Lung (tissue), 12 donors: Measurements from ENCODE around the gene ME1. TPM values are rescaled to one million over a fixed set of nuclear protein-coding genes. Genes with fewer than 3 reads are reported as not detected.
A peak's percentile ranks its signal among the peaks of the same experiment; 100 is the strongest.

Experiments
- ATAC-seq: fragments of 200-7000 bp; cut with Tn5 transposase; one replicate; pipeline ENCODE4 v1.9.1; 2020; ENCODE audit warnings: moderate number of reproducible peaks; ENCODE audit not compliant: insufficient read depth, low FRiP score
- DNase-seq, 3 donors: peaks; one replicate each; pipeline ENCODE4 v3.0.0-alpha.2; 2013 to 2017
- H3K27ac ChIP-seq, 2 donors: one replicate each; pipeline ENCODE4 v1.5.1; 2013; ENCODE audit warnings: mild to moderate bottlenecking in 2 of 2, moderate library complexity in 2 of 2, control low read depth in 1 of 2, inconsistent platforms in 1 of 2, low read depth in 1 of 2, low read length in 1 of 2
- H3K27me3 ChIP-seq, 3 donors: one replicate each; pipeline ENCODE4 v1.5.1; 2013; ENCODE audit warnings: low read length in 2 of 3; ENCODE audit not compliant: control insufficient read depth in 3 of 3, insufficient read depth in 3 of 3
- H3K36me3 ChIP-seq, 4 donors: one replicate each; pipeline ENCODE4 v1.5.1; 2013; ENCODE audit warnings: low read length in 4 of 4, mild to moderate bottlenecking in 1 of 4, moderate library complexity in 1 of 4; ENCODE audit not compliant: control insufficient read depth in 4 of 4, insufficient read depth in 4 of 4
- H3K4me1 ChIP-seq, 5 donors: one replicate each; pipeline ENCODE4 v1.5.1; 2013; ENCODE audit warnings: low read length in 5 of 5, mild to moderate bottlenecking in 2 of 5, moderate library complexity in 1 of 5; ENCODE audit not compliant: control insufficient read depth in 5 of 5, insufficient read depth in 5 of 5
- H3K4me3 ChIP-seq: one replicate; pipeline ENCODE4 v1.5.1; 2013; ENCODE audit warnings: mild to moderate bottlenecking, control low read depth, moderate library complexity
- H3K9ac ChIP-seq, 2 donors: one replicate each; pipeline ENCODE4 v1.5.1; 2013; ENCODE audit warnings: low read length in 2 of 2, control low read depth in 1 of 2; ENCODE audit not compliant: insufficient read depth in 1 of 2
- H3K9me3 ChIP-seq, 4 donors: one replicate each; pipeline ENCODE4 v1.5.1; 2013; ENCODE audit warnings: low read length in 3 of 4, mild to moderate bottlenecking in 1 of 4, moderate library complexity in 1 of 4; ENCODE audit not compliant: control insufficient read depth in 4 of 4, insufficient read depth in 3 of 4
- CTCF ChIP-seq: IDR thresholded peaks from 2 replicates; pipeline ENCODE4 v1.5.1; 2012; ENCODE audit warnings: mild to moderate bottlenecking; ENCODE audit errors: control extremely low read depth, extremely low read depth
- WGBS, 2 donors: extraction: QIAGEN DNeasy Blood & Tissue Kit; methylation state at CpG; one replicate each; pipeline ENCODE4 v1.1.7; 2013; 5-methylcytosine and 5-hydroxymethylcytosine counted together
- polyA plus RNA-seq, 2 donors: library from polyadenylated mRNA; stranded (reverse); fragments of 200-250 nt; gene quantifications; one replicate each; pipeline ENCODE4 v1.2.1, GENCODE V29; 2013
- total RNA-seq, 2 donors: library from RNA; depleted of rRNA in 1 of 2; stranded (reverse); fragments of >200 nt in 1 of 2; gene quantifications; one replicate each; pipeline ENCODE4 v1.2.1, GENCODE V29; 2014 to 2021
- donor health status: control.
- donor health status: control.
- donor health status: Bipolar disorder and iron deficiency.
- donor health status: healthy.
- donor health status: DM: yes; HTN: yes; CAD: no.

Gene ME1
- total and polyA plus RNA-seq, 4 donors, result 4.9 to 17.5 (median 10.8) TPM

GRCh38 chr6:83381949-83382348, 48.9 kb downstream of the ME1 start:
- Histone ChIP-seq H3K4me1 (peaks cover 0 to 40% (median 8%) of the 10 kb centered on the region in 5 donors), H3K9me3 (no peaks in the 10 kb centered on the region), H3K4me3 (no peak overlapping the region), H3K36me3 (no peaks in the 10 kb centered on the region), H3K27me3 (no peaks in the 10 kb centered on the region), H3K27ac (no peak overlapping the region), H3K9ac (peak overlapping the region in 1 of 2 donors; percentile 5)
- TF ChIP-seq CTCF, result no peak
- peak in 1 of 3 donors; percentile 27 for DNase-seq
- WGBS, 2 donors, result 59 to 71% methylated on average over 2 of the region's 2 CpGs
- no peak for ATAC-seq

GRCh38 chr6:83378621-83379388, 52.0 kb downstream of the ME1 start:
- no peak for DNase-seq
- Histone ChIP-seq H3K27me3 (no peaks in the 10 kb centered on the region), H3K9me3 (no peaks in the 10 kb centered on the region), H3K9ac (no peak overlapping the region), H3K4me3 (no peak overlapping the region), H3K36me3 (no peaks in the 10 kb centered on the region), H3K27ac (no peak overlapping the region), H3K4me1 (peaks cover 0 to 40% (median 8%) of the 10 kb centered on the region in 5 donors)
- no peak for TF ChIP-seq CTCF
- no peak for ATAC-seq

- no peaks in the 10 kb centered on the region for H3K27me3 ChIP-seq
- H3K27ac ChIP-seq, result no peak overlapping the region
- H3K9ac ChIP-seq, result no peak overlapping the region
- no peak for ATAC-seq
- 66 to 68% methylated on average over 3 of the region's 3 CpGs for WGBS, 2 donors
- H3K4me1 ChIP-seq, result peaks cover 0 to 22% (median 0%) of the 10 kb centered on the region in 5 donors
- no peaks in the 10 kb centered on the region for H3K36me3 ChIP-seq
- DNase-seq, result peak in 2 of 3 donors; percentile 87 to 88
- no peaks in the 10 kb centered on the region for H3K9me3 ChIP-seq
- no peak for TF ChIP-seq CTCF
- no peak overlapping the region for H3K4me3 ChIP-seq
These were observed 59.4 kb downstream of the ME1 start for GRCh38 chr6:83371423-83371822.
